ENCODE results near the gene STK16.

The STK16 gene

DNA sequence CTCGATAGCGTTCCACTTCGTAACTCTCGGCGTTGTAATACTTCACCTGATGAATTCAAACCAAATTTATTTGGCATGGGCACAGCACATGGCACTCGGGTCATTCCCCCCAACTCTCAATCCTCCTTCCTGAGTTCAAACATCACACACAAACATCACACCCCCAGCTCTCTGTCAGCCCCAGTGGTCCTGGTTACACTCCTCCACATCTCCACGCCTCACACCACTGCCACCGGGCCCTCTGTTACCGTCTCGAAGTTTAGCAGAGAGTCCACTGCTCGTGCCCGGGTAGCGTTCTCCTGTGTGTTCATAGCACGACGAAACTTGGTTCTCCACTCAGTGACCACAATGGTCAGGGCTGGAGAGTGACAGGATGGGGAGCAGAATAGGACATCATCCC is 31.1 kb upstream of the STK16 start:
- DNase-seq: no peak

DNA sequence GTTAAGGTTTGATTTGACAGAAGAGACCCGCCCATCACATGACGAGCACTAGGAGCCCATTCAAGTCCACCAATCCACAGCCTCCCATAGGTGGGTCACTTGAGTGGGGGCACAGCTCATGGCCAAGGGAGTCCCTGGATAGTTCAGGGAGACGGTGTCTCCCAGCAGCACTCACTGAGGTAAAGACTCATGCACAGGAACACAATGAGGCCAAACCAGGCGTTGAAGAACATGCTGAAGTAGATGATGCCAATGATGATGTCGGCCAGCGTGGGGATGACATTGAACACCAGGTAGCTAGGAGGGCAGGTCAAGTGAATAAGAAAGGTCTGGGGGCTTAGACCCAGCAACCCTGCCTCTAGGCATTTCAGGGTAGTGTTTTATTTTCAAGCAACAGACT is 30.5 kb upstream of the STK16 start:
- DNase-seq: no peak

DNA sequence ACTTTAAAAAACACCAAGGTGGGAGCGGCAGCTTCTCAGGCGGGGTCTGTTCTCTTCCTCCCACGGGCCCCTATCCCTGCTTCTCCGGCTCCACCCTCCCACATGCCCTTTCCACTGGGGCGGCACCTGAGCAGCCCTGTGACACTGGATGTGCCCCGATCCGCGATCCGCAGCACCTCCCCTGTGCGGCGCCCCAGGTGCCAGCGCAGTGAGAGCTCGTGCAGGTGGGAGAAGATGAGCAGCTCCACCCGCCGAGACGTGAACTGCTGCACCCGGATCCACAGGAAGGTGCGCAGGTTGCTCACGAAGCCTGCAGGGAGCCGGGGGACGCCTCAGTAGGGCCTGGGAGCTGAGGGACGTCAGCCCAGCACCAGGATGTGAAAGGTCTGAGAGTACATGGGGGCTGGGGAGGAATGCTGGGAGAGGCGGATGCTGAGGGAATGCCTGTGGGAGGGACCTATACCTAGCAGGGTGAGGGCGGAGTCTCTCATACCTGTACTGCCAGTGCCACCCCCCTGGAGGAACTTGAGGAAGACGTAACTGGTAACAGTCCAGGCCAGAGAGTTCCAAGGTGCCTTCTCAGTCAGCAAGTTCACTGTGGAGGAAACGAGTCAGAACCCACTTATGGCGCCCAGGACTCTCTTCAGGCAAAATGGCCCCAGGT is 29.3 kb upstream of the STK16 start:
- no peak for DNase-seq

DNA sequence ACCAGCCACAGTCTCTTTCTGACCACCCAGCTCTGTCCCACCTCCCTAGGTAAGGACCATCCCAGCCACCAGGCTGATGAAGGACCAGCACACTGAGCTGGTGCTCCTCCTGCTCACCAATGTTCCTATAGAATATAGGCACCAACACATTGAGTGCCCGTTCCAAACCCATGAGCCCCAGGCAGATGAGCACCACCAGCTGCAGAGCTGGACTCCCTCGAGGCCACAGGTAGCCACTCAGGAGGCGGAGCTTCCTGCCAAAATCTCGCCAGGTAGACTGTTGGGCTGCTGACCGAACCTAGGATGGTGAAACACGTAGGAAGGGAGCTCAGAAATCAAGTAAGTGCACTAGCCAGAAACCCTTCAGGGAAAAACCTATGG is 28.8 kb upstream of the STK16 start:
- no peak for DNase-seq

DNA sequence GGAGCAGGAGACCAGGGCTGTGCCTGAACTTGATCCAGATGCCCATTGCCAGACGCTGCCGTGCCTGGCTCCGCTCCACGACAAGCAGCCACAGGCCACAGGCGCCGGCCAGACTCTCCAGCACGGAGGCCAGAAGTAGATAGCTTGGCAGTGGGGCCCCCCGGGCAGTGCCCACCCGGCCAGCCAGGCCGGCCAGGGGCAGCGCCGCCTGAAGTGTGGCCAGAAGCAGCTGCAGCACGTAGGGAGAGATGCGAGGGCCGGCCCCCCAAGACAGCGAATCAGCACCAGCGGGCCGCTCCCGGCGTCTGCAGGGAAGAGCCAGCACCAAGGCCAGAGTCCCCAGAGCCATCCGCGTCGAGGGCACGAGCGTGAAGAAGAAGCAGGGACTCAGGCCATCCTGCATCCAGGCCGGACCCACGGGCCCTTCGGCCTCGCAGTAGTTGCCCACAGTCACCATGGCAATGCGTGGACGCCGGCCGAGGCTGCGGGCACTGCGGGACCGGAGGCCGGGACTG is 27.0 kb upstream of the STK16 start:
- DNase-seq: no peak

DNA sequence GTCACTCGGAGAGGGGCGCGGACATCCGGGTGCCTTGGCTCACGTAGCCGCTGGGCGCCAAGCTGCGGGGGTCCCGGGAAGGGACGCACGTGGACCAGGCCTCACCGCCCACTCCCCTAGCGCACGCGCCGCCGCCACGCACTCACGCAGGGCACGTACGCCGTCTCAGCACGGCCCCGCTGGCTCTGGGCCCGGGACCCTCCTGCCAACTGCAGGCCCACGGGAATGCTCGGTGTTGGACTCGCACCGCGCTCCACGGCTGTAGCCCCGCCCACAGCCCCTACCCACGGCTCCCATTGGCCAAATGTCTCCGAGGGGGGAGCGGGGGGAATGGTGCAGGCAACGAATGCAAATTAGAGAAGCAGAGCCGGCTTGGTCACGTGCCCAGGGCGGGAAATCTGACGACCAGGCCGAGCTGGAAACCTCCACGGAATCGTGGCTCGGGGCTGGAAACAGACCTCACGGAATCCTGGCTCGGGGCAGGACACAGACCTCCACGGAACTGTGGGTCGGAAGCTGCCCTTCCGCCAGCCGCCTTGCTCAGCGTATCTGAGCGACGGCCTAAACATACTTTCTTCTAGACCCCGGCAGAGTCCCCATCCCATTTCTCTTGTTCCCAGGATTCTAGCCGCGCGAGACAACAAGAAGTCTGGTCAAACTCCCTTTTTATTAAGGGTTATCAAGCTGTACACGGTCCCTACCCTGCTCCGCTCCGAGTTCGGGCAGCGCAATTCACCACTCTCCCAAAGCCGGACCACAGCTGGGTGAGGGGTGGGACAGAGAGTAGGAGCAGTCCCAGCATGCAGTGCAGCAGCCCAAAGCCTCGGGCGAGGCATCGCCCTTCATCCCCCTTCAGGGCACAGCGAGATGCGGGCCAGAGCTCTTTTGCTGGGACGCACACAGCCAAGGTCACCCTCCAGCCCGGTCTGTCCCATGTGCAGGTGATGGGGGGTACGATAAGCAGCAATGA is 26.3 kb upstream of the STK16 start, which contains the start of gene ABCB6:
ABCB6 (minus strand) TSS at position 227 of the 970 bp plus-strand sequence. CDS start 285 bp downstream, outside the sequence.
- DNase-seq: peak; percentile 96

DNA sequence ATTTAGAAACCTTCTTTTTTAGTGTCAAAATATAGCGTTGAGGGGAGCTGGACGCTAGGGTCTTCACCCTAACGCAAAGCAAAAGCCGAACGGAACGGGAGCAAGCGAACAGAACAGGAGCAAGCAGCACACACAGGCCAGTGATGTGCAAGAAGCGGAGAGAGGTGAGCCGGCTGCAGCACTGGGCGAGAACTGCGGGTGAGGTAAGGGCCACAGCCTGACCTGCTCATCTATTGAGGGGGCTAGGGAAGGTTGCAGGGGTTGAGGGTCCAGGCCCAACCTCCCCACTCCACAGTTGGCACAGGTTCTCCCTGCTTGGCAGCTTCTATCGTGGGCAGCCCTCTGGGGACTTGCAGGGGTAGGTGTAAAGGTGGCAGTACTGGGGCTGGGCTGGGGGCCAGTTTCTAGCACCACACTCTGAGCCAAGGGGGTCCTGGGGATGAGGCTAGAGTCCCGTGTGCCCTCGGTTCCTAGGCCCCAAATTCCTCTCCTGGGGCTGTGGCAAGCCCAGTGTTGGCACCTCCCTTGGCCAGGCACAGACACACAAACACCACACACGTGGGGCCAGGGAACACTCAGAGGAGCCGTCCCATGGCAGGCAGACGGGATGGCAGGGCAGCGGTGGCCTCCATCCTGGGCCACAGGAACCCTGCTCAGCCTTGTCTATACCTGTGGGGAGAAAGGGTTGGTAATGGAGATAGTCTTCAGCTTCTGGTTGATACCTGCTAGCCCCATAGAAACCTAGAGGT is 25.3 kb upstream of the STK16 start:
- no peak for DNase-seq

DNA sequence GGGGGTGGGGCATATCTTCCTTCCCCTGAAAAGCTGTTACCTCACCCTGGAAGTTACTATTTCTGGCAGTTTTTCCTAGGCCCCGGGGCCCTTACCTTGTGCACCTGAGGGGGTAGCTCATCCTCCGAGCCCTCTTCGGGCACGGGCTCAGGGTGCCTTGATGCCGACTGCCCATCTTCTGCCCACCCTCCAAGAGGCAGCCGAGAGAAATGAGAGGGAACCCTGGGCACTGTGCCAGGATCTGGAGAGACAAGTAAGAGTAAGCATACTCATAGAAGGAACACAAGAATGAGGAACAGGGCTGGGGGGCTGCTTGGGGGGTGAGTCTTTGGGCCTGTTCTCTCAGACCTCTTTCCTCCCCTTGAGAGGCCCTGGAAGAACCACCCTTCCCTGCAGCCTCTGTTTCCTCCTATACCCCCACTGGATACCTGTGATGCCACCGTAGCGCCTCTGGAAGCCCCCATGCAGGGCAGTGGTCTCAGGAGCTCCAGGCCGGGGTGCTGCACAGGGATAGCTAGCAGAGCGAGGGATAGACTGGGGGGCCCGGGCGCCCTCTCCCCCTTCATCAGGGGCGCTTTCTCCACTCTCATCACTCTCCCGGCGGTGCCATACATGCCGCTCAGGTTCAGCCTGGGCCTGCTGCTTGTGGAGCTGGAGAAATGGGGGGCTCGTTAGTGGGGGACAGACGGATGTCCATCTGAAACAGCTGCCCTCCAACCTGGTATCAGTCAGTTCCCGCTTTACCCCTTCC is 24.5 kb upstream of the STK16 start:
- DNase-seq: no peak

DNA sequence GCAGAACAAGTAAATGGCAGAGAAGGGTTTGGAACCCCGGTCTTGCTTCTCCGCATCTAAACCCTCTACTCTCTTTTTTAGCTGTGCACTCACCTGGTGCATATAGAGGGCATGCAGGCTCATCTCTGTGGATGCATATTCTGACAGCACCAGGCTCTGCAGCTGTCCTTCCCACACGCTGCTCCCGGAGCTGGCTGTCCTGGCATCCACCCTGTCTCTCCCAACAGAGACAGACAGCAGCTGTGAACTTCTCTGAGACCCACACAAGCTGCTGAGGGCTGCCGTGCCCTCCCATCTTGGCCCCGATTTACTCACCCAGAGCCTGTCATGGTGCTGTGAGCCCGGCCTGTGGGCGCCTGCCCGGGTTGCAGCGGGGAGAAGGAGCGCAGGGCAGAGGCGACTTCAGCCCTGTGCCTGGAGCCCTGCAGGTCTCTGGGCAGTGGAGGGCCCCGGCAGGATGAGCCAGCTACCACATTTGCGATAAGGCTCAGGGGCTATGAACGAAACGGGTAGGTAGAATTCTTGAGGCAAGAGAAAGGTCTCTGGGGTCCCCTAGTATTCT is 23.2 kb upstream of the STK16 start:
- DNase-seq: no peak

DNA sequence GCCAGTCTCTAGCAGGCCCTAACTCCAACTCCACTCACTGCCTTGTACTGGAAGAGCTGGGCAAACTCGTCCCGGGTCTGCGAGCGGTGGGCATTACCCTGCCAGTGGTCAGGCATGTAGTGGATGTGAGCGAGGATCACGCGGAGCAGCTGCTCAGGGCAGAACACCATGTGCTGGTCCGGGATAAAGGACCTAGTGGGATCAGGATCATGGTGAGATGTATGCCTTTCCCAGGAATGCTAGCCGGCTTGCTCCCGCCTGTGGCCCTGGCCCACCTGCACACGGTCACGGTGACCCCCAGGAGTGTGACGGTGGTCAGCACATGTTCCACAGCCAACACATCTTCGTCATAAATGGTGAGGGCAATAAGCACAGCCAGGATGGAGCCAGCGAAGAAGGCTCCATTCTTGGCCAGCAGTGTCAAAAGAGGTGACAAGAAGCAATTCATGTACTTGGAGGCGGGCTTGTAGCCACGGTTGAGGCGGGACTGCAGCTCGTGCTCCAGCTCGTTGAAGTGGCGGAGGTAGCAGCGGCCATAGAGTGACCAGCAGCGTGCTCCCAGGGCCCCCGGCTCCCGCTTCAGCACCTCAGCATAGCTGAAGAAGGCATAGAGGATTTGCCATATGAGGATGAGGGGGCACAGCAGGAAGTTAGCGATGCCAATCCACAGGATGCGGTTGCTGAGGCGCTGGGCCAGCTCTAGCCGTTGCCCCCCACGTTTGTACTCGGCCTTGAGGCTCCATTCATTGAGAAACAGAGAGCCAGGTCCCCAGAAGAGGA is 21.3 kb upstream of the STK16 start:
- no peak for DNase-seq

DNA sequence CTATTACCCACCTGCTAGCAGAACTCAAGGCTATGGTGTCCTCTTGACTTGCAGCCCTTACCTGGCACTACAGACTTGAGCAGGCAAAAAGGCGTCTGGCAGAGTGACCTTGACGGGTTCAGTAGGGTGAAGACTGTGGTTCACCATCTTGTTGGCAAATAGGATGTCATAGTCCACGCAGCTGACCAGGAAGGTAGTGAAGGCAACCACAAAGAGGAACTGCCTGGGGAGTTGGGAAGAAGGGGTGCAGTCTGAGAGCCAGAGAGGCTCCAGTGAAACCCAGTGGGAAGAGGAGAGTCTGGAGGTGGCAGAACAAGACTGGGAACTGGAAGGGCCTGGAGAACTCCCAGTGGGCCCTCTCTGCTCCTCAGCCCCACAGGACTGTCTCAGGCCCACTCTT is 19.9 kb upstream of the STK16 start:
- no peak for DNase-seq

DNA sequence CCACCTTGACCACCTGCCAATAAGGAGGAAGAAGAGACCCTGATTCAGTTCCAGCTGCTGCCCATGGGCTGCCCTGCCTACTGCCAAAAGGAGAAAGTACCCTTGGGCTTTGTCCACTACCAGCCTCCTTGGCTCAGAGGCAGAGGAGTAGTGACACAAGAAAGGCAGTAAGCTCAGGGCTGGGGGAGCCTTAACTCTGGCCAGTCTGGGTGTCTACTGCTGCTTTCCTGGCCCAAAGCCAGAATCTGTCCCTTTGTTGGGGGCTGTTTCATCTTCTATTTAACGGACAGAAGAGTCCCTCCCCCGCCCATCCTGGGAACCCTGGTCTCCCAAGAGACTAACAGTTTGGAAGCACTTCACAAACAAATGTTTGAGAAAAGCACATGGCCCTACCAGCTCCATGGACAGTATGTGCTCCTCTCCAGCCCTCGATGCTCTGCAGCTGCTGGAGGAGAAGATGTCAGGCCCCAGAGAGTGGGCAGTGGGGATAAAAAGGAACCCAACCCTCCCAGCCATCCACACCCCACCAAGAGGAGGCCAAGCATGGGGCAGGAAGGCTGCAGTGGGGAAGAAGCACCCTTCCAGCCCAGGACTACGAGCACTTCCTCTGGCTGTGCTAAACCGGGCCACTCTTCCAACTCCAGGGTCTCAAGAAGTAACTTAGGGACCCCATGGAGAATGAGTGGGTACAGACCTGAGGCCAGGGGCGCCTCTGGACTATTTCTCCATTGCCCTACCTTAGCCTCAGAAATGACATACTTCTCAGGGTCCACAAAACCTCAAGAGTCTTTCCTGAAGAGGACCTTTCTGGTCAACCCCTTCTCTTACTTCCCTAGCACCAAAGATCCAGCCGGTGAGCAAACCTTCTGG is 17.0 kb upstream of the STK16 start:
- no peak for DNase-seq

DNA sequence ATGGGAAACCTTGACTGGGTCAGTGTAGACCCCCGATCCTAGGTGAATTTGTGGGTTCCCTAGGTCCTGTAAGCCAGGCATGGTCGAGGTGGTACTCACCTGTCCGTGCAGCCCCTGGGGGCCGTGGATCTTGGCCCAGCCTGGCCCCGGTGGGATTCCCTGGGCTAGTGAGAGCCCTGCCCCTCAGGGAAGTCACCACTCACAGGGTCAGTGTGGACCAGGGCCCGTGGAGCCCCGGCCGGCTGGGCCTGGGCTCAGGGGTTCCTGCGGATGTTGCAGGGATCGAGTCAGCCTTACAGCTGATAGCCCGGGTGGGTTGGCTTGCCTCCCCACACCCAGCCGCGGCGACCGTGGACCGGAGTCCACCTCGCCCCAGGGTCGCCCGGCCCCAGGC is 16.4 kb upstream of the STK16 start:
- no peak for DNase-seq

DNA sequence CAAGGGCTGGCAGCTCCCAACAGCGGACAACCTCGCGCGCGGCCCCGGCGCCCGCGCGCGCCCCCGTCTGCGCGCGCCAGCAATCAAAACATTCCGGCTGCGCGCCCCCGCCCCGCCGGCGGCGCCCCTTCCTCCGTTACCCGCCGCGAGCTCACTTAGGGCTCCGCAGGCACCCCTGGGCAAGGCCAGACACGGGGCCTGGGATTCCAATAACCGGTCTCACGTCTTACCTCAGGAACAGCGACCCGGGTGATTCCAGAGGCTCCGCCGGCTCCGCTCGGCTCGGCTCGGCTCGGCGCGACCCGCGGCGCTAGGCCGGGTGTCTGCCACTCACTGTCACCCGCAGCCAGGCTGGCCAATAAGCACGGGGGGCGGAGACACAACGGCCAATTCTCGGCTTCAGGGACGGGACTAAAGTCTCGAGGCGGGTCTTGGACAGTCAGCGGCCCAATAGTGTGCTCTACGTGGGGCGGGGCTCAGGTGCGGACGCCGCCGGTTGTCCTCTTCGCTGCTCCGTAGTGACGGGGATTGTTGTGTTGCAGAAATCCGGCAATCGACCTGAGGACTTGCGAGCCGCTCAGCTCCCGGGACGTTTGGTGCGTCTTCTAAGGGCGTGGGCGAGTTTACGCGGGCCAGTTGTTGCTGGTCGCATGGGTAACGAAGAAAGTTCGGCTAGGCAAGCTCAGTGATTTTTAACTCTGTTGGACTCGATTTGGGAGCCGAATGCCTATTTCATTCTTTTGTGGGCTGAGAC is 15.8 kb upstream of the STK16 start, which contains the start of the genes ANKZF1 and ATG9A:
ANKZF1 (plus strand) TSS at position 502 of the 754 bp plus-strand sequence. CDS start 452 bp downstream, outside the sequence.
ATG9A (minus strand) TSS at position 332 of the 754 bp plus-strand sequence. CDS start 1,612 bp downstream, outside the sequence.
- DNase-seq: peak; percentile 100

DNA sequence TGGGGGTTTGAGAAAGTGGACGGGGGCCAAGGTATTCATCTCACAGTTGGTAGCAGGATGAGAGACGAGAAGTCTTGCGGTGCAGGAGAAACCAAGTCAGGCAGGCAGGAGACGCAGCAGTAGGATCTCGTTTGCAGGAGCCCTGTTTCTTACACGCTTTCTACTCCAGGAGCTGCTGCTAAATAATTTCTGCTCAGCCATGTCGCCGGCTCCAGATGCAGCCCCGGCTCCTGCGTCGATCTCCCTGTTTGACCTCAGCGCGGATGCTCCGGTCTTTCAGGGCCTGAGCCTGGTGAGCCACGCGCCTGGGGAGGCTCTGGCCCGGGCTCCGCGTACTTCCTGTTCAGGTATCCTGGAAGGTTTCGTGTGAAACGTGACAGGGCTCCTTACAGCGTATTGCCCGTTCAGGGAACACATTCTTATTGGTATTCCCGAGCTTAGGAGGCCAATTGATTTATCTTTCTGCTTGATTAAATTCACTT is 15.2 kb upstream of the STK16 start:
- peak; percentile 82 for DNase-seq

DNA sequence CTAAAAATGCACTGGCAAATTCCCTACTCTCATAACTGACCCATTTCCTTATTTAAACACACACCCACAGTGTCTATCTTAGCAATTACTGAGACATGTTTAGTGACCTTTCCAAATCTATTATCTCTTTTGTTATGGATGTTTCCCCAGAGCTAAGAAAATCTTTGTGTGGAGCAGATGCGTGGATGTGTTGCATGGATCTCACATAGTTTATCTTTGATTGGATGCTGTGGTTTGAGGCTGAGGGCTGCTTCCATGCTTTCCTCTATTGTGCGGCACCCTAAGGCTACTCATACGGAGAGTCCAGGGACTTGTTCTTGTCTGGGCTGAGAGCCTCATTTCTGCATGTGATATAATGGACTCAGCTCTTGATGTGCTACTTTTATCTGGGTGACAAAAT is 10.9 kb upstream of the STK16 start:
- DNase-seq: no peak

DNA sequence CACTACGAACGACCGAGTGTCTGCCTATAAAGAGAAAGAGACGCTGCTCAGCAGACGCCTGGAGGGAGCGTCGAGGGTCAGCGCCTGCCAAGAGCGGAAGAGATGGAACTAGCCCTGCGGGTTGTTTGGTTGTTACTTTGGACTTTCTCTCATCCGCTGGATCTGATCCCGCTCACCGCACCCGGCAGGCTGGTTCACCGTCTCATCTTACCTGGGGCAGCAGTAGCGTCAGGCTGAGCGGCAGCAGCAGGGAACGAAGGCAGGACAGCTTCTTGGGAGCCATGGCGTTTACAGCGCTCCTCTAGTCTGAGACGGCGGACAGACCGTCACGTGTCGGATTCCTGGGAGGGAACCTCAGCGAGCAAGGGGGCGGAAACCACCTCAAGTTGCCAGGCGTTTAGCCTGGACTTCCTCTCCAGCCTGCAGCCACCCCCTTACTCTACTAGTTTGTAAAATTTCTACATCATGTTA is 2.0 kb upstream of the STK16 start:
- no peak for DNase-seq

DNA sequence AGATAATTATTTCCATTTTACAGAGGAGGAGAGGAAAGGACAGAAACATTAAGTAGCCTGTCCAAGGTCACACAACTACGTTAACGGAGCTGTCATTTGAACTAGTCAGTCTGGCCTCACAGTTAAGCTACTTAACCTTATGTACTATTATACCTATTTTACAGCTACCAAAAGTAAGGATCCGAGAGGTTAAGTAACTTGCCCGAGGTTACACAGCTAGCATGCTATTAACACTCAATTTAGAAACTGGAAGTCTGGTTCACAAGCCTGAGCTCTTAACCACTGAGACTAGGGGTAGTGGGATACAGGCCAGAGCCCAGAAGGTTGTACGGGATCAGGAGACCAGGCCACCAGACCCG is 511 bp upstream of the STK16 start:
- DNase-seq: no peak

DNA sequence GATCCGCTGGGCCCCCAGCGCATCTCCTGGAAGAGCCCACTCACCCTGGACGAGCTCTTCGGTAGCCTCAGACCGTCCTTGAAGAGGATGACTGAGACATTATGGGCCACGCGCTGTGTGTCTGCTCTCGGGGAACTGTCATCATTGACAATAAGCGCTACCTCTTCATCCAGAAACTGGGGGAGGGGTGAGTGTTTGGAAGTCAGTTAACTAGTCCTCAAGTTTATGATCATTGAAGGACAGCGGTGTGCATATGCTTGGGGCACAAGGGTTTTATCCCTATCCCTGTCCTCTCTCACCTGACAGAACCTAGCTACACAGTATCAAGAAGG is 586 bp downstream of the STK16 start:
- no peak for DNase-seq

Data from activated effector memory CD4-positive, alpha-beta T cell treated with anti-CD3 and anti-CD28 coated beads, Interleukin-2, amount 50 U/mL, for 16 hours (primary cell).